K562 (cell line): Measurements from ENCODE around the gene DPT. TPM values are rescaled to one million over a fixed set of nuclear protein-coding genes. Genes with fewer than 3 reads are reported as not detected.

Experiments
- ATAC-seq: fragments of 200-7000 bp; cut with Tn5 transposase; 3 replicates; pipeline ENCODE4 v1.9.1; 2020; ENCODE audit warnings: moderate library complexity
- BruUV-seq: library from RNA; stranded (reverse); fragments of 400-500 nt; replicated peaks from 2 replicates; lab custom pipeline; 2021; lab: Mats Ljungman, UMichigan
- CTCF ChIA-PET: fragments of 300-600 bp; formaldehyde crosslinking; extraction: SDS; loops from one replicate; lab custom pipeline; 2021; ENCODE audit warnings: low intra/inter-chr PET ratio; lab: Yijun Ruan, JAX
- POLR2A ChIA-PET: fragments of 300-600, 350-650 bp; sonication (Branson Sonifier 250); formaldehyde crosslinking; extraction: SDS; loops from one replicate; lab custom pipeline; 2021; ENCODE audit warnings: antibody characterized with exemption, inconsistent platforms; lab: Yijun Ruan, JAX
- DNase-seq, 4 experiments: peaks; one replicate each; pipeline versions ENCODE4 v3.0.0 to v3.0.0-alpha.2; 2011 to 2018; ENCODE audit warnings: low spot score in 3 of 4, mixed read lengths in 3 of 4; ENCODE audit errors: extremely low read depth in 1 of 4
- FAIRE-seq: peaks from 2 replicates; lab custom pipeline; 2011; peaks lifted over from hg19 to GRCh38; lab: Jason Lieb, UNC
- H2AFZ ChIP-seq: 2 replicates; pipeline ENCODE4 v1.6.0; 2011; ENCODE audit warnings: low read depth, low read length, control low read depth, inconsistent platforms
- H3K27ac ChIP-seq: fragments of 200-600 bp; 3 replicates; pipeline ENCODE4 v1.8.0; 2011; ENCODE audit warnings: low read depth, mild to moderate bottlenecking, control low read depth, inconsistent platforms, low read length, moderate library complexity, mixed read lengths; ENCODE audit errors: extremely low read depth
- H3K27me3 ChIP-seq, 2 experiments: fragments of 300-600 bp in 1 of 2; 2 replicates in 1 of 2; 3 replicates in 1 of 2; pipeline versions ENCODE4 v1.6.0 to v1.8.0; 2011; ENCODE audit warnings: inconsistent platforms in 2 of 2, low read length in 2 of 2, mild to moderate bottlenecking in 1 of 2, mixed read lengths in 1 of 2, moderate library complexity in 1 of 2; ENCODE audit not compliant: control insufficient read depth in 2 of 2, insufficient read depth in 2 of 2
- H3K36me3 ChIP-seq: fragments of 300-600 bp; 3 replicates; pipeline ENCODE4 v1.8.0; 2011; ENCODE audit warnings: mild to moderate bottlenecking, low read length, inconsistent platforms; ENCODE audit not compliant: control insufficient read depth, insufficient read depth
- H3K4me1 ChIP-seq, 2 experiments: fragments of 200-600 bp in 1 of 2; replicated peaks in 1 of 2; 2 replicates in 1 of 2; 3 replicates in 1 of 2; pipeline versions ENCODE4 v1.5.1 to v1.8.0; 2011; ENCODE audit warnings: inconsistent platforms in 2 of 2, low read length in 2 of 2, mild to moderate bottlenecking in 1 of 2, mixed read lengths in 1 of 2, moderate library complexity in 1 of 2; ENCODE audit not compliant: control insufficient read depth in 2 of 2, insufficient read depth in 2 of 2
- H3K4me2 ChIP-seq: 2 replicates; pipeline ENCODE4 v1.6.1; 2011; ENCODE audit warnings: low read length, control low read depth, inconsistent platforms, mixed read lengths; ENCODE audit not compliant: insufficient read depth
- H3K4me3 ChIP-seq: fragments of 200-600 bp; sonication (generic), shearing (Covaris generic); 2 replicates; pipeline ENCODE4 v1.5.1; 2016; ENCODE audit warnings: control low read depth, inconsistent platforms
- H3K79me2 ChIP-seq: fragments of 200-600 bp; 3 replicates; pipeline ENCODE4 v1.8.0; 2011; ENCODE audit warnings: low read length, inconsistent platforms; ENCODE audit not compliant: control insufficient read depth, insufficient read depth
- H3K9ac ChIP-seq, 2 experiments: 2 replicates each; pipeline versions ENCODE4 v1.6.0 to v1.6.1; 2011; ENCODE audit warnings: low read depth in 2 of 2, low read length in 2 of 2, control low read depth in 1 of 2, inconsistent platforms in 1 of 2, mild to moderate bottlenecking in 1 of 2, mixed read lengths in 1 of 2; ENCODE audit not compliant: insufficient read depth in 1 of 2
- H3K9me1 ChIP-seq: one replicate; pipeline ENCODE4 v1.6.0; 2011; ENCODE audit warnings: inconsistent platforms, mild to moderate bottlenecking, low read length, moderate library complexity; ENCODE audit not compliant: control insufficient read depth, insufficient read depth
- H3K9me3 ChIP-seq: replicated peaks from 2 replicates; pipeline ENCODE4 v1.5.1; 2011; ENCODE audit warnings: low read depth, low read length, inconsistent platforms; ENCODE audit not compliant: control insufficient read depth, insufficient read depth
- H4K20me1 ChIP-seq: replicated peaks from 2 replicates; pipeline ENCODE4 v1.6.1; 2011; ENCODE audit warnings: low read length, inconsistent platforms, mixed read lengths; ENCODE audit not compliant: control insufficient read depth, insufficient read depth
- ATF7 ChIP-seq: fragments of 450-650 bp; IDR thresholded peaks from 2 replicates; pipeline ENCODE4 v1.7.1; 2014; ENCODE audit warnings: mild to moderate bottlenecking, moderate library complexity
- CEBPB ChIP-seq: fragments of 450-650 bp; IDR thresholded peaks from 2 replicates; pipeline ENCODE4 v1.6.1; 2016; ENCODE audit warnings: missing genetic modification characterization, missing compliant biosample characterization
- ELF2 ChIP-seq: fragments of 250-450 bp; sonication (Bioruptor Pico); IDR thresholded peaks from 2 replicates; pipeline ENCODE4 v1.5.0; 2021; ENCODE audit warnings: mild to moderate bottlenecking
- NELFE ChIP-seq: IDR thresholded peaks from 2 replicates; pipeline ENCODE4 v1.6.1; 2011; ENCODE audit warnings: mild to moderate bottlenecking; ENCODE audit not compliant: insufficient read depth, insufficient read length
- SPI1 ChIP-seq: IDR thresholded peaks from 2 replicates; pipeline ENCODE4 v1.6.1; 2011; ENCODE audit warnings: low read depth, low read length, control low read depth, borderline replicate concordance
- SREBF2 ChIP-seq: sonication (generic); formaldehyde crosslinking; IDR thresholded peaks from 2 replicates; pipeline ENCODE4 v1.4.0; 2020; ENCODE audit warnings: mild to moderate bottlenecking, missing genetic modification reagents
- WGBS: fragments of 100-300 bp; shearing (Covaris generic); methylation state at CpG from one replicate; pipeline ENCODE4 v1.1.6; 2016; ENCODE audit warnings: low coverage, mixed read lengths; ENCODE audit not compliant: insufficient coverage; ENCODE audit errors: missing lambda C conversion rate; 5-methylcytosine and 5-hydroxymethylcytosine counted together
- in situ Hi-C: fragments of 300-500 bp; cut with MboI; formaldehyde crosslinking; loops from 4 replicates; pipeline ENCODE4 v1.15.0; 2018; ENCODE audit warnings: inconsistent platforms, mixed read lengths
- intact Hi-C: fragments of 100-400 bp; cut with micrococcal nuclease; formaldehyde crosslinking; loops from 2 replicates; pipeline ENCODE4 v1.14.2; 2022
- polyA plus RNA-seq, 8 experiments: library from polyadenylated mRNA; depleted of rRNA in 4 of 8; stranded (reverse) in 5 of 8; unstranded in 3 of 8; fragments of >200 nt; fragmentation: Nextera tagmentation in 2 of 8; fragmentation: Illumina TruSeq in 1 of 8; extraction: Ambion mirVana in 2 of 8; extraction: Trizol in 1 of 8; gene quantifications; 2 replicates each; pipeline versions ENCODE4 v1.2.1 to v1.2.3, GENCODE V29; 2011 to 2014; ENCODE audit warnings: inconsistent platforms in 1 of 8, missing spikeins in 1 of 8
- total RNA-seq, 7 experiments: library from RNA; depleted of rRNA in 6 of 7; stranded (reverse); fragments of >200 nt in 6 of 7; fragmentation: Illumina TruSeq in 2 of 7; extraction: Trizol in 2 of 7; gene quantifications; 2 replicates each; pipeline versions ENCODE4 v1.2.1 to v1.2.3, GENCODE V29; 2011 to 2021; ENCODE audit warnings: low replicate concordance in 1 of 7
- TF ChIP-seq, protein P1 (sequence below): sonication (generic); formaldehyde crosslinking; IDR thresholded peaks from 2 replicates; pipeline ENCODE4 v1.8.1; 2023; ENCODE audit warnings: missing genetic modification reagents, mild to moderate bottlenecking, borderline replicate concordance
- TF ChIP-seq, protein P2 (sequence below), 2 experiments: IDR thresholded peaks; 2 replicates each; pipeline ENCODE4 v1.6.1; 2012; ENCODE audit warnings: improper control_type of control experiment in 2 of 2, low read depth in 2 of 2, low read length in 2 of 2, borderline replicate concordance in 1 of 2

DPT gene
- total and polyA plus RNA-seq, 9 of the 15 experiments (the other 6 are each of a cell fraction or from before 2014, with no cell fraction given) = not detected

DNA sequence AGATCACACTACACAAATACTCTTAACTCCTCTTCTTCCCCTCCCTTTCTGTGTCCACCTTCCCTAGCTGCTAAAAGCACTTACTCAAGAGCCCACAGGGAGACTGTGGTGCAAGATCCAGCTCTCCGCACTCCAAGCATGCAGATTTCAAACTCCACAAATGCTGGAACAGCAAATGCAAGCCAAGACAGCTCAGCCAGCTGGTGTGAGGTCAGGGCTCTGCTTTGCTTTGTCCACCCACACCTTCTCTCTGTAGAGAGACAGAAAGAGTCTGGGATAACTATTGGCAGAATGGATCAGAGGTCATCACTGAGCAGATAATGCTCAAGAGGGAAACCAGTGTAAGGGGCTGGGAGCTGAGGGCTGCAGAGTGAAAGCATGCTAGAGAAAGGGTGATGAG is 45.2 kb upstream of the DPT start:
- TF ChIP-seq SPI1 = no peak
- Histone ChIP-seq H3K27ac (no peak overlapping the region), H3K27me3 (no peaks in the 10 kb centered on the region), H3K36me3 (no peaks in the 10 kb centered on the region), H2AFZ (no peak overlapping the region), H3K79me2 (no peaks in the 10 kb centered on the region), H3K9me1 (no peaks in the 10 kb centered on the region), H3K4me1 (no peaks in the 10 kb centered on the region), H3K9ac (no peak overlapping the region), H3K9me3 (no peaks in the 10 kb centered on the region), H3K4me3 (no peak overlapping the region), H3K4me2 (no peak overlapping the region), H4K20me1 (no peaks in the 10 kb centered on the region)
- DNase-seq (no peak), ATAC-seq (no peak), FAIRE-seq (no peak)
- BruUV-seq = no TSS peak
- CTCF ChIA-PET = no interaction called here
- in situ Hi-C loops = no loop called here
- intact Hi-C loops = no loop called here
- POLR2A ChIA-PET = no interaction called here
- 5% methylated on average over 1 of the region's 1 CpG for WGBS

DNA sequence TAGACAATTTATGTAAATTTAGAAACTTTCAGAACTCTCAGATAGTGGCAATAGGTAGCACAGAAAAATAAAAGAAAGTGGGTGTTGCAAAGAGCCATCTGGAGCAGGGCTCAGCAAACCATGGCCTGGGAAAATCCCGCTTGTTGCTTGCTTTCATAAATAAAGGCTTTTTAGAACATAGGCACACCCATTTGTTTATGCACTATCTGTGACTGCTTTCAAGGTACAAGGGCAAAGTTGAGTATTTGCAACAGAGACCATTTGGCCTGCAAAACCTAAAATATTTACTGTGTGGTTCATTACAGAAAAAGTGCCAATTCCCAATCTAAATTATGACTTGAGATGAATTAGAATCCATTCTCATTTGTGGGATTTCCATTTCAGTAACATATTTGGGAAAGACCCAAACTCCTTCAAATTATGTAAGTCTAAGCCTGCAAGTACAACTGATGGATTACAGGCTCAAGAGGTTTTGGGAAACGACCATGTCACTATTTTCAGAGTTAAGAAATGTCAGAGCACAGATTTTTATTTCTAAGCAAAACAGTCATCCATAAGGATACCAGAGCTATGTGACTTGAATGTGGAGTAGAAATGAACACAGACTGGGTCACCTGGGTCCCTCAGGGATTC is 43.5 kb upstream of the DPT start:
- no peaks in the 10 kb centered on the region for H3K36me3 ChIP-seq
- H2AFZ ChIP-seq = no peak overlapping the region
- no peaks in the 10 kb centered on the region for H3K4me1 ChIP-seq
- no peaks in the 10 kb centered on the region for H4K20me1 ChIP-seq
- POLR2A ChIA-PET = interaction anchor here (0.6 kb wide), 1 partner anchor 62 kb away, joined by 3 read pairs; no protein-coding TSS in a partner anchor
- ATAC-seq = no peak
- intact Hi-C loops = no loop called here
- no peaks in the 10 kb centered on the region for H3K9me1 ChIP-seq
- WGBS = 0% methylated on average over 2 of the region's 2 CpGs
- no peaks in the 10 kb centered on the region for H3K9me3 ChIP-seq
- no peak overlapping the region for H3K4me2 ChIP-seq
- H3K27ac ChIP-seq = no peak overlapping the region
- no peak for DNase-seq
- no peaks in the 10 kb centered on the region for H3K27me3 ChIP-seq
- no TSS peak for BruUV-seq
- FAIRE-seq = no peak
- no peak overlapping the region for H3K9ac ChIP-seq
- in situ Hi-C loops = no loop called here
- H3K79me2 ChIP-seq = no peaks in the 10 kb centered on the region
- H3K4me3 ChIP-seq = no peak overlapping the region
- CTCF ChIA-PET = no interaction called here
- TF ChIP-seq SREBF2 (no peak), CEBPB (tag) (no peak), ELF2 (CRISPR knock-in tag) (no peak), NELFE (no peak), ATF7 (no peak)
- TF ChIP-seq, protein P1, sequence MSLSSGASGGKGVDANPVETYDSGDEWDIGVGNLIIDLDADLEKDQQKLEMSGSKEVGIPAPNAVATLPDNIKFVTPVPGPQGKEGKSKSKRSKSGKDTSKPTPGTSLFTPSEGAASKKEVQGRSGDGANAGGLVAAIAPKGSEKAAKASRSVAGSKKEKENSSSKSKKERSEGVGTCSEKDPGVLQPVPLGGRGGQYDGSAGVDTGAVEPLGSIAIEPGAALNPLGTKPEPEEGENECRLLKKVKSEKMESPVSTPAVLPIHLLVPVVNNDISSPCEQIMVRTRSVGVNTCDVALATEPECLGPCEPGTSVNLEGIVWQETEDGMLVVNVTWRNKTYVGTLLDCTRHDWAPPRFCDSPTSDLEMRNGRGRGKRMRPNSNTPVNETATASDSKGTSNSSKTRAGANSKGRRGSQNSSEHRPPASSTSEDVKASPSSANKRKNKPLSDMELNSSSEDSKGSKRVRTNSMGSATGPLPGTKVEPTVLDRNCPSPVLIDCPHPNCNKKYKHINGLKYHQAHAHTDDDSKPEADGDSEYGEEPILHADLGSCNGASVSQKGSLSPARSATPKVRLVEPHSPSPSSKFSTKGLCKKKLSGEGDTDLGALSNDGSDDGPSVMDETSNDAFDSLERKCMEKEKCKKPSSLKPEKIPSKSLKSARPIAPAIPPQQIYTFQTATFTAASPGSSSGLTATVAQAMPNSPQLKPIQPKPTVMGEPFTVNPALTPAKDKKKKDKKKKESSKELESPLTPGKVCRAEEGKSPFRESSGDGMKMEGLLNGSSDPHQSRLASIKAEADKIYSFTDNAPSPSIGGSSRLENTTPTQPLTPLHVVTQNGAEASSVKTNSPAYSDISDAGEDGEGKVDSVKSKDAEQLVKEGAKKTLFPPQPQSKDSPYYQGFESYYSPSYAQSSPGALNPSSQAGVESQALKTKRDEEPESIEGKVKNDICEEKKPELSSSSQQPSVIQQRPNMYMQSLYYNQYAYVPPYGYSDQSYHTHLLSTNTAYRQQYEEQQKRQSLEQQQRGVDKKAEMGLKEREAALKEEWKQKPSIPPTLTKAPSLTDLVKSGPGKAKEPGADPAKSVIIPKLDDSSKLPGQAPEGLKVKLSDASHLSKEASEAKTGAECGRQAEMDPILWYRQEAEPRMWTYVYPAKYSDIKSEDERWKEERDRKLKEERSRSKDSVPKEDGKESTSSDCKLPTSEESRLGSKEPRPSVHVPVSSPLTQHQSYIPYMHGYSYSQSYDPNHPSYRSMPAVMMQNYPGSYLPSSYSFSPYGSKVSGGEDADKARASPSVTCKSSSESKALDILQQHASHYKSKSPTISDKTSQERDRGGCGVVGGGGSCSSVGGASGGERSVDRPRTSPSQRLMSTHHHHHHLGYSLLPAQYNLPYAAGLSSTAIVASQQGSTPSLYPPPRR (CRISPR knock-in tag) = no peak
- TF ChIP-seq, protein P2, sequence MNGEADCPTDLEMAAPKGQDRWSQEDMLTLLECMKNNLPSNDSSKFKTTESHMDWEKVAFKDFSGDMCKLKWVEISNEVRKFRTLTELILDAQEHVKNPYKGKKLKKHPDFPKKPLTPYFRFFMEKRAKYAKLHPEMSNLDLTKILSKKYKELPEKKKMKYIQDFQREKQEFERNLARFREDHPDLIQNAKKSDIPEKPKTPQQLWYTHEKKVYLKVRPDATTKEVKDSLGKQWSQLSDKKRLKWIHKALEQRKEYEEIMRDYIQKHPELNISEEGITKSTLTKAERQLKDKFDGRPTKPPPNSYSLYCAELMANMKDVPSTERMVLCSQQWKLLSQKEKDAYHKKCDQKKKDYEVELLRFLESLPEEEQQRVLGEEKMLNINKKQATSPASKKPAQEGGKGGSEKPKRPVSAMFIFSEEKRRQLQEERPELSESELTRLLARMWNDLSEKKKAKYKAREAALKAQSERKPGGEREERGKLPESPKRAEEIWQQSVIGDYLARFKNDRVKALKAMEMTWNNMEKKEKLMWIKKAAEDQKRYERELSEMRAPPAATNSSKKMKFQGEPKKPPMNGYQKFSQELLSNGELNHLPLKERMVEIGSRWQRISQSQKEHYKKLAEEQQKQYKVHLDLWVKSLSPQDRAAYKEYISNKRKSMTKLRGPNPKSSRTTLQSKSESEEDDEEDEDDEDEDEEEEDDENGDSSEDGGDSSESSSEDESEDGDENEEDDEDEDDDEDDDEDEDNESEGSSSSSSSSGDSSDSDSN (IDR thresholded peaks at IDR 0.05; ENCODE audit: borderline replicate concordance in 1 of 2, low read depth in 2 of 2, low read length in 2 of 2) = no peak
